GM10248 (cell line): Measurements from ENCODE around the gene KIF23.
A peak's percentile ranks its signal among the peaks of the same experiment; 100 is the strongest.

Source experiments
- CTCF ChIA-PET: fragments of 300-600 bp; sonication (Branson Sonifier 250); formaldehyde crosslinking; extraction: SDS; loops from one replicate; lab custom pipeline; 2021; ENCODE audit warnings: antibody characterized with exemption; lab: Yijun Ruan, JAX
- POLR2A ChIA-PET: fragments of 350-650 bp; sonication (Branson Sonifier 250); formaldehyde crosslinking; extraction: SDS; loops from one replicate; lab custom pipeline; 2020; ENCODE audit warnings: antibody characterized with exemption; lab: Yijun Ruan, JAX
- DNase-seq: peaks from one replicate; pipeline ENCODE4 v3.0.0; 2012; ENCODE audit errors: extremely low spot score
- TF ChIP-seq, protein P1 (sequence below): IDR thresholded peaks from 2 replicates; pipeline ENCODE4 v1.5.1; 2012; ENCODE audit warnings: mild to moderate bottlenecking, low read depth; ENCODE audit errors: extremely low read depth, missing control alignments, control extremely low read depth

The KIF23 gene

DNA sequence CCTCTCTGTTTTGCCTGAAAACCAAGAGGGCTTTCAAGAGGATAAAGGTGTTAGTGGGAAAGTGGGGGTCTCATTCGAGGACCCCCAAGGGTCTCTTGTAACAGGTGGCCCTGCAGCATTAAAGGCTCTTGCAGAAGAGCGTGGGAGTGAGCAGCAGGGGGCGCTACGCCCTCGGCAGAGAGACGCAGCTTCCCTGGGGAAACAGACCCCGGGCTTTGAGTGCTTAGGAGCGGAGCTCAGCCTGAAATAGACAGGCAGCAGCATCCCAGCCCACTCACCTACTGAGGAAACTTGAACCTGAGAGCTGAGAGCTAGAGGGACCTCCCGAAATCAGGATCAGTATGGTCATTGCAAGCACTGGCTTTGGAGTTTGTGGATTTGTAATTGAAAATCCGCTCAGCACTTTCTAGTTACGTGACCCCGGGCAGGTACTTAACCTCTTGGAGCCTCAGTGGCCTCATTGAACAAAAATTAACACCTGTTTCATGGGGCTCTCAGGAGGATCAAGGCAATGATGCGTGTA lies 64.2 kb downstream of the KIF23 start:
- DNase-seq = peak; percentile 66
- TF ChIP-seq, protein P1, sequence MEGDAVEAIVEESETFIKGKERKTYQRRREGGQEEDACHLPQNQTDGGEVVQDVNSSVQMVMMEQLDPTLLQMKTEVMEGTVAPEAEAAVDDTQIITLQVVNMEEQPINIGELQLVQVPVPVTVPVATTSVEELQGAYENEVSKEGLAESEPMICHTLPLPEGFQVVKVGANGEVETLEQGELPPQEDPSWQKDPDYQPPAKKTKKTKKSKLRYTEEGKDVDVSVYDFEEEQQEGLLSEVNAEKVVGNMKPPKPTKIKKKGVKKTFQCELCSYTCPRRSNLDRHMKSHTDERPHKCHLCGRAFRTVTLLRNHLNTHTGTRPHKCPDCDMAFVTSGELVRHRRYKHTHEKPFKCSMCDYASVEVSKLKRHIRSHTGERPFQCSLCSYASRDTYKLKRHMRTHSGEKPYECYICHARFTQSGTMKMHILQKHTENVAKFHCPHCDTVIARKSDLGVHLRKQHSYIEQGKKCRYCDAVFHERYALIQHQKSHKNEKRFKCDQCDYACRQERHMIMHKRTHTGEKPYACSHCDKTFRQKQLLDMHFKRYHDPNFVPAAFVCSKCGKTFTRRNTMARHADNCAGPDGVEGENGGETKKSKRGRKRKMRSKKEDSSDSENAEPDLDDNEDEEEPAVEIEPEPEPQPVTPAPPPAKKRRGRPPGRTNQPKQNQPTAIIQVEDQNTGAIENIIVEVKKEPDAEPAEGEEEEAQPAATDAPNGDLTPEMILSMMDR = peak; percentile 78
- ChIA-PET POLR2A (no interaction called here), CTCF (interaction anchor here (0.6 to 4.6 kb wide), 13 partner anchors 9 to 1334 kb away, joined by 3 to 21 read pairs (median 7); no protein-coding TSS in a partner anchor)

DNA sequence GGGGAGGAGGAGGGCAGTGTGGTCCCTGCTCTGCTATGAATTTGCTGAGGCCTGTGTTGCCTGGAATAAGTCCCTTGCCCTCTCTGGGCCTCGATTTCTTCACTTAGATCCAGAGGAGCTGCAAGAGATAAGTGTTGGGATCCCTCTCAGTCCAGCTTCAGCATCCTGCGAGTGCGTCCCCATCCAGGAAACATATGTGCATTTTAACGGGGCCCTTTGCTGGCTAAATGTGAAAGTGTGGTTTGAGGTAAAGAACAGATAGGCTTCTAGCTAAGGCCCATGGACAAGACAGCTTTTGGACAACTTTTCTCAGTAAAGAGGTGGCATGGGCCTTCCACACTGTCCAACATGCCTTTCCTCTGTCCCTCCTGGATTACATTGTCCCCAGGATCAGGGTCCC lies 64.9 kb downstream of the KIF23 start:
- DNase-seq = no peak
- TF ChIP-seq, protein P1 = no peak
- ChIA-PET CTCF (interaction anchor here (1.0 to 4.6 kb wide), 8 partner anchors 13 to 1333 kb away, joined by 3 to 21 read pairs (median 4); no protein-coding TSS in a partner anchor), POLR2A (no interaction called here)

DNA sequence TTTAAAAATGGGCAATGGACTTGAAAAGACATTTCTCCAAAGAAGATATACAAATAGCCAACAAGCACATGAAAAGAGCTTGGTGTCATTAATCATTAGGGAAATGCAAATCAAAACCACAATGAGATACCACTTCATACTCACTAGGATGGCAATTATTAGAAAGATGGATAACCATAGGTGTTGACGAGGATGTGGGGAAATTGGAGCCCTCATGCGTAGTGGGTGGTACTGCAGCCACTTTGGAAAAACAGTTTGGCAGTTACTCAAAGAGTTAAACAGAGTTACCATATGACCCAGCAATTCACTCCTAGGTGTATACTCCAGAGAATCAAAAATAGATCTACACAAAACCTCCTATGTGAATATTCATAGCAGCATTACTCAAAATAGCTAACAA lies 65.8 kb downstream of the KIF23 start:
- ChIA-PET CTCF (interaction anchor here (1.0 to 2.4 kb wide), 4 partner anchors 14 to 987 kb away, joined by 3 to 11 read pairs (median 4); no protein-coding TSS in a partner anchor), POLR2A (no interaction called here)
- no peak for DNase-seq
- TF ChIP-seq, protein P1 = no peak

DNA sequence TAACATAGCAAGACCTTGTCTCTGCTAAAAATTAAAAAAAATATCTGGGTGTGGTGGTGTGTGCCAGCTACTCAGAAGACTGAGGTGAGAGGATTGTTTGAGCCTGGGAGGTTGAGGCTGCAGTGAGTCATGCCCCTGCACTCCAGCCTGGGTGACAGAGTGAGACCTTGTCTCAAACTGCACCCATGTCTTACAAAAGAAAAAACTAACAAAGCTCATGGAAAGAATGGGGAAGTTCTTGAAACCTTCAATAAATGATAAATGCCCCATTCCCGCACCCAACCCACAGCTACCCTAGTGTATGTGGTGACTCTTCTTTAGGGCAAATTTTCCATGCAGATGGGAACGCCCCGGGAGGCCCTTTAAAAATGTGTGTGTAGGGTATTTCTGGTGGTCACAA lies 66.8 kb downstream of the KIF23 start:
- ChIA-PET POLR2A (no interaction called here), CTCF (interaction anchor here (1.5 kb wide), 1 partner anchor 13 kb away, joined by 3 read pairs; no protein-coding TSS in a partner anchor)
- DNase-seq = no peak
- TF ChIP-seq, protein P1 = no peak

DNA sequence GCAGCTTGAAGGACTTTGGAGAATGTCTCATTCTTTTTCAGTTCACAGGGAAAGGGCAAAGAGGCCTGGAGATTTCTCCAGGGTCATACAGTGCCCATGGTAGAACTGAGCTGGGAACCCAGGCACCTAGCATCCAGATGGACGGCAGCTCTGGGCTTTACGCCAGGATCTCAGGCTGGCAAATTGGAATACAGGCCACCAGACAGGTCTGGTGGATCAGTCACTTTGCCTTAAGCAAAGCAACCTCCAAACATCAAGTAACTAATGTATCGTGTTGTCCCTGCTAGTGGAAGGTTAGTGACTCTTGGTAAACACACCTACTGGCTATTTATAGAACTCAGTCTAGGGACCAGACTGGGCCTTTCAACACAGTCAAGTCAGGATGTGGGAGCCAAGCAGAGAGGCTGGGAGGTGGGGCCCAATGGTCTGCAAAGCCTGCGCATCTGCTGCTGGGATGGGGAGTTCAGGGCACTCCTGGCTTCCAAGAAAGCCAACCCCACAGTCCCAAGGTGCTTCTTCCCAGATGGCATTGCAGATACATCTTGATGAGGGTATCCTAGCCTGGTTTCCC lies 68.6 kb downstream of the KIF23 start:
- CTCF ChIA-PET = no interaction called here
- DNase-seq = no peak
- TF ChIP-seq, protein P1 = no peak
- POLR2A ChIA-PET = no interaction called here

DNA sequence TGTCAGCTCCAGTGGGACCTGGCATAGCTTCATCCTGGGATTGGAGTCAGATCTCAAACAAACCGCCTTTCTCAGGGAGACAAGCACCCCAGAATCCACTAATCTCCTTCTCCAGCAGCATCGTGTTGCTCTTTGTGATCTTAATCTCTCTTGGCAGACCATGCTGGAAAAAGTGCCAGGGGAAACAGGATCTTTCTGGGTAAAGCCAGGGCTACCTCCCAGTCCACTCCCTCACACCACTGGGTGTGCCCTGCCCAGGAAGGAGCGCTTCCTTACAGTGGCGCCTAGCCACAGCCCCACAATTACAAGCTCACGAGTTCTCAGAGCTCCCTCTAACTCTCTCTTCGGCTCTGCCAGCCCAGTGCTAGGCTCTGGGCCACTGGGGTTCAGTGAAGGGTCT lies 70.7 kb downstream of the KIF23 start:
- TF ChIP-seq, protein P1 = no peak
- ChIA-PET POLR2A (no interaction called here), CTCF (interaction anchor here (1.1 to 4.4 kb wide), 5 partner anchors 9 to 982 kb away, joined by 3 to 22 read pairs (median 4); no protein-coding TSS in a partner anchor)
- DNase-seq = no peak
